Natural killer cell (primary cell): ENCODE measurements around the gene FAM156A. TPM values are rescaled to one million over a fixed set of nuclear protein-coding genes. Genes with fewer than 3 reads are reported as not detected.
"Not testable (repeated sequence)": the region's sequence is repeated elsewhere in the genome, so short reads cannot be mapped to it uniquely, and the experiment has no call there.

Experiments
- ATAC-seq, 3 donors: fragments of 150-1000 bp in 2 of 3; fragments of 200-7000 bp in 1 of 3; cut with Tn5 transposase; 1 replicate in 1 of 3; 2 replicates in 2 of 3; pipeline ENCODE4 v1.10.0; 2021; ENCODE audit warnings: mild to moderate bottlenecking in 2 of 3, moderate library complexity in 2 of 3
- DNase-seq, 2 donors: peaks; one replicate each; pipeline versions ENCODE4 v3.0.0 to v3.0.0-alpha.2; 2013 to 2021; ENCODE audit warnings: mixed read lengths in 1 of 2
- H3K27ac ChIP-seq: one replicate; pipeline ENCODE4 v1.5.1; 2013; ENCODE audit warnings: mild to moderate bottlenecking, low read length
- H3K27me3 ChIP-seq: one replicate; pipeline ENCODE4 v1.6.1; 2013; ENCODE audit warnings: low read length; ENCODE audit not compliant: control insufficient read depth, insufficient read depth
- H3K36me3 ChIP-seq: one replicate; pipeline ENCODE4 v1.6.1; 2013; ENCODE audit warnings: low read length; ENCODE audit not compliant: control insufficient read depth, insufficient read depth
- H3K4me1 ChIP-seq: one replicate; pipeline ENCODE4 v1.6.1; 2013; ENCODE audit warnings: low read length; ENCODE audit not compliant: control insufficient read depth, insufficient read depth
- H3K4me3 ChIP-seq: one replicate; pipeline ENCODE4 v1.5.1; 2013; ENCODE audit warnings: low read length
- H3K9me3 ChIP-seq: one replicate; pipeline ENCODE4 v1.6.1; 2013; ENCODE audit warnings: low read length; ENCODE audit not compliant: control insufficient read depth, insufficient read depth
- H3K27ac Mint-ChIP-seq, 2 donors: one replicate each; pipeline ENCODE4 v1.8.0; 2022; ENCODE audit warnings: mild to moderate bottlenecking in 2 of 2, mixed read lengths in 2 of 2, moderate library complexity in 1 of 2
- H3K27me3 Mint-ChIP-seq, 2 donors: one replicate each; pipeline ENCODE4 v1.8.0; 2022; ENCODE audit warnings: low read depth in 2 of 2, mixed read lengths in 2 of 2
- H3K36me3 Mint-ChIP-seq: one replicate; pipeline ENCODE4 v1.8.0; 2022; ENCODE audit warnings: mixed read lengths
- H3K4me1 Mint-ChIP-seq, 2 donors: one replicate each; pipeline ENCODE4 v1.8.0; 2022; ENCODE audit warnings: mixed read lengths in 2 of 2
- H3K4me3 Mint-ChIP-seq: one replicate; pipeline ENCODE4 v1.8.0; 2022; ENCODE audit warnings: mild to moderate bottlenecking, moderate library complexity, mixed read lengths
- H3K9me3 Mint-ChIP-seq, 2 donors: one replicate each; pipeline ENCODE4 v1.8.0; 2022; ENCODE audit warnings: mixed read lengths in 2 of 2
- WGBS: methylation state at CpG from one replicate; pipeline ENCODE4 v1.1.7; 2013; ENCODE audit warnings: missing lambda C conversion rate; ENCODE audit not compliant: insufficient coverage; 5-methylcytosine and 5-hydroxymethylcytosine counted together
- intact Hi-C: fragments of 100-400 bp; cut with micrococcal nuclease; formaldehyde crosslinking; loops from one replicate; pipeline ENCODE4 v1.14.2; 2022
- total RNA-seq, 4 donors: library from RNA; stranded (reverse); fragments of 120-200 nt in 1 of 4; gene quantifications; one replicate each; pipeline versions ENCODE4 v1.2.3 to v1.2.4, GENCODE V29; 2013 to 2022

Gene FAM156A
- total RNA-seq, 3 donors from 2014 or later (not counting 1 experiment from before 2014, with no cell fraction given), result 16.2 to 19.2 (median 18.7) TPM

DNA sequence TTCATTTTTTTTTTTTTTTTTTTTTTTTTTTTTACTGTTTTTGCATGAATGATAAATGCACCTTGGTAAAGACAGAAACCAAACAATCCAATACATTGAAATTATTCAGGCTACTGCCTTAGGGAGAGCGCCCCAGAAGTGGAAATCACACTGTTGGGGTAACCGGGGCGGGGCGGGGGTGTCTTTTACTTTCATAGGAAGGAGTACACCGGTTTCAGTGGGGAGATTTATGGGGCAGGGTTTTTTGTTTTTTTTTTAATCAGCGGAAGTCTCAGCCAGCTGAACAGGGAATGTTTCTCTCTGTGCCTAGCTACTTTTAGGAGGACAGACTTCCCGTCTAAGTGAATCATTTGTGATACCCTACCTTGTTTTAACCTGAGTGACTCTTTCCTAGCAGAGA is 643 bp upstream of the FAM156A start:
- H3K4me3 Mint-ChIP-seq, H3K9me3 ChIP-seq, H3K9me3 Mint-ChIP-seq, H3K36me3 Mint-ChIP-seq, H3K4me1 ChIP-seq, H3K36me3 ChIP-seq, H3K27ac ChIP-seq, H3K27ac Mint-ChIP-seq, H3K27me3 ChIP-seq, intact Hi-C loops, H3K4me1 Mint-ChIP-seq, H3K4me3 ChIP-seq, DNase-seq, H3K27me3 Mint-ChIP-seq: not testable (repeated sequence)
- ATAC-seq, result peak; percentile 3 to 6 (median 4)
- WGBS, result no CpG with 5 or more reads among the region's 7 CpGs

DNA sequence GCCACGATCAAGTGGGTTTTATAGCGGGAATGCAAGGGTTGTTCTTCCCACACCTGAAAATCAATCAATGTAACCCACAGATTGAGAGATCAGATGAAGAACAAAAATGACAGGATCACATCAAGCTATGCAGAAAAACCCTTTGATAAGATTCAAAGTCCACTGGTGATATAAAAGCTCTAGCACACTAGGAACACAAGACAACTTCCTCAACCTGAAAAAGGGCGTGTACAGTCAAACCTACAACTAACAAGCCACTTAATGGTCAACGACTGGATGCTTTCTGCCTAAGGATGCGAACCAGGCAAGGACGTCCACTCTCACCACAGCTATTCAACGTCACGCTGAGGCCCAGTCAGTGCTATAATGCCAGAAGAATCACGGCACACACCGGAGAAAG is 8.4 kb downstream of the FAM156A start:
- H3K9me3 ChIP-seq, H3K27me3 Mint-ChIP-seq, H3K4me3 Mint-ChIP-seq, H3K36me3 ChIP-seq, DNase-seq, H3K4me3 ChIP-seq, H3K4me1 ChIP-seq, H3K27ac ChIP-seq, H3K27ac Mint-ChIP-seq, H3K36me3 Mint-ChIP-seq, H3K27me3 ChIP-seq, H3K9me3 Mint-ChIP-seq, intact Hi-C loops, ATAC-seq, H3K4me1 Mint-ChIP-seq: not testable (repeated sequence)
- WGBS, result no CpG with 5 or more reads among the region's 10 CpGs

DNA sequence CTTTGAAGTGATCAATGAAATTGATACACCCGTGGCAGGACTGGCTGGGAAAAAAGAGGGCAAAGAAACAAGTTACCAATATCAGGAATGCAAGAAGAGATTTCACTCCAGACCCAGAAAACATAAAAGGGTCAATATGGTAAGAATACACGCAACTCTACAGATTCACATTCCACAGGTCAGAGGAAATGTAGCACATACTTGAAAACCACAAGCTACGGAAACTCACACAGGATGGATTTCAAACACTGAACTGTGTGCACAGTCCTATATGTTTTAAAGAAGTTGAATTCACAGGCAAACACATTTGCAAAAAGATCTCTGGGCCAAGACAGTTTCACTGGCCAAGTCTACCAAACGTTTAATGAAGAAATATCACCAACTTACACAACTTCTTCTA is 9.0 kb downstream of the FAM156A start:
- H3K4me1 Mint-ChIP-seq, H3K9me3 ChIP-seq, H3K27ac Mint-ChIP-seq, intact Hi-C loops, H3K4me3 ChIP-seq, DNase-seq, H3K36me3 ChIP-seq, H3K27me3 ChIP-seq, H3K36me3 Mint-ChIP-seq, H3K4me3 Mint-ChIP-seq, H3K9me3 Mint-ChIP-seq, ATAC-seq, H3K4me1 ChIP-seq, H3K27me3 Mint-ChIP-seq, H3K27ac ChIP-seq: not testable (repeated sequence)
- WGBS, result no CpG with 5 or more reads among the region's 4 CpGs

DNA sequence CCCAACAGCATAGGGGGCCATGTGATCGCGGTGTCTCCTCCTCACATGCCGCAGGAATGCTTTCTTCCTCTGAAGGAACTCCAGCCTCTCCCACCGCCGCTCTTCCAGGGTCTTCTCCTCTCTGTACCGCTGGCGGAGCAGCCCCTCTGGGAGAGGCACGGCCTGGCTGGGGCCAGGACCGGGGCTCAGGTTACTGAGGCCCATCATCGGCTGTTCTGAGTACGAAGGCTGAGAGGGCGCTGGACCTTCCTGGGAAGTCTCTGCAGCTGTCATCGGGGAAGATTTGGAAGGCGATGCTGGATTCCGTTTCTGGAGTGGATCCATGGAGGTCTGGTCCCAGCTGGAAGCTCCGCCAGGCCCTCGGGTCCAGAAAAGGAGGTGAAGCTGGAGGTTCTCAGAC is 10.1 kb downstream of the FAM156A start:
- H3K4me3 Mint-ChIP-seq, H3K4me1 Mint-ChIP-seq, H3K36me3 ChIP-seq, DNase-seq, H3K27ac Mint-ChIP-seq, H3K9me3 Mint-ChIP-seq, H3K36me3 Mint-ChIP-seq, H3K27me3 Mint-ChIP-seq, intact Hi-C loops, H3K4me3 ChIP-seq, H3K27ac ChIP-seq, ATAC-seq, H3K9me3 ChIP-seq, H3K4me1 ChIP-seq, H3K27me3 ChIP-seq: not testable (repeated sequence)
- no CpG with 5 or more reads among the region's 17 CpGs for WGBS

DNA sequence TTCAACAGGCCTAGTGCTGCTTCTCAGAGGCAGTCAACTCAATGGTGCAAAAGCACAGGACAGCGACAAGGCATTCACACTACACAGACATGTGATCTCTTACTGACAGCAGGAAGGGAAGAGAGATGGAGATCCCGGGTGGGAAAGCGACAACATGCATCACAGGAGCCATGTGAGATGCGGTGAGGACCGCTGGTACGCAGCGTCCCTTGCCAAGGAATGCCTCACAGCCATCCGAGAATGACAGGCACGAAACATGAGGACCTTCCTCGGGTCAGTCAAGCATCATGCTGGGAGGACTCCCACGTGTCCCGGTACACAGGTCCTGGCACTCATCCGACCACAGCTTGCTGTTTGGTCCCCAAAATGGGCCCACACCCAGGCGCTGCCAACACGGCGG is 10.8 kb downstream of the FAM156A start:
- H3K27me3 Mint-ChIP-seq, H3K27ac Mint-ChIP-seq, intact Hi-C loops, H3K36me3 ChIP-seq, H3K4me1 ChIP-seq, H3K9me3 Mint-ChIP-seq, H3K4me1 Mint-ChIP-seq, H3K9me3 ChIP-seq, H3K36me3 Mint-ChIP-seq, H3K27me3 ChIP-seq, DNase-seq, H3K27ac ChIP-seq, H3K4me3 Mint-ChIP-seq, ATAC-seq, H3K4me3 ChIP-seq: not testable (repeated sequence)
- WGBS, result no CpG with 5 or more reads among the region's 16 CpGs

DNA sequence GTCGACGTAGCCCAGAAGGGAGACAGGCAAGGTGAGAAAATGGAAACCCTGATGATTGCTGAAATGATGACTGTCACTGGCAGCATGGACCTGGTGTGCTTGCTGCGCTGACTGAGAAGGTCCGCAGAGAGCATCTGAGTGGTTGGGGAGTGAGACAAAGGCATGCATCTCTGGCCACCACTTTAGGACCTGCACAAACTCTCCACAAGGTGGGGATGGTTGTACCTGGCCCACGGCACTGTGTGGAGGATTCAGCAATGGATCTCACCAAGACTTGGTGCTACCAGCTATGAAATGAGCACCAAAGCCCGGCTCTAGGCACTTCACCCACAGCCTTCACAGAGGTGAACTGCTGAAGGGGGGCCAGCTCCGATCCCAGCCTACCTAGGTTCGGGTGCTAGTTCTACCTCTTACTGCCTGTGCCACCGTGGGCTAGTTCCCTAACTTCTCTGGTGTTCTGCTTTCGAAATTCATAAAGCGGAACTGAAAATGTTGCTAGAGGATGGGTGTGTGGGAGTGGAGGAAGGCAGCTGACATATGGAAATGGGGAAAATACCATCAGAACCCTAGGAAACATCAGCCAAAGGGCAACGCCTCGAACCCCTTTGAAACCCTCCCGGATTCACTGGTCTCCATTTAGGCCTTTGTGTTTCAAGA is 12.4 kb downstream of the FAM156A start:
- H3K4me1 Mint-ChIP-seq, H3K4me1 ChIP-seq, H3K27me3 ChIP-seq, H3K36me3 Mint-ChIP-seq, H3K4me3 ChIP-seq, ATAC-seq, H3K4me3 Mint-ChIP-seq, intact Hi-C loops, DNase-seq, H3K36me3 ChIP-seq, H3K27ac ChIP-seq, H3K27me3 Mint-ChIP-seq, H3K27ac Mint-ChIP-seq, H3K9me3 Mint-ChIP-seq, H3K9me3 ChIP-seq: not testable (repeated sequence)
- no CpG with 5 or more reads among the region's 14 CpGs for WGBS

DNA sequence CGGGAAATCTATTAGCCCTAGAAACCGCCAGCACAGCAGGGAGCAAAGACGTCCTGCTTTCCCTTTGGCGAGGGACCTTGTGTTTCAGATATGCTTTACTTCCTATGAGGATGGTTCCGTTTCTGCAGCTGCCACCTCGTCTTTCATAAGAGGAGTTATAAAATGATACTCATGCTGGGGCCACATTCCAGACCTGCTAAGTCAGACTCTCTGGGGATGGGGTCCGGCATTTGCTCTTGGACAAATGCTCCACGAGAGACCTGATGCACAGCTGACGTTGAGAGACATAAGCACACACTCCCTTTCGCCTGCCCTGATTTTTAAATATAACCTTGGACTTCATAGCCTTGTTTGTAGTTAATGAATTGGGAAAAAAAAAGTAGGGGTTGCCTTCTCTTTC is 16.6 kb downstream of the FAM156A start:
- ATAC-seq, H3K9me3 Mint-ChIP-seq, H3K27me3 Mint-ChIP-seq, DNase-seq, H3K27me3 ChIP-seq, H3K27ac ChIP-seq, H3K4me1 ChIP-seq, H3K4me3 Mint-ChIP-seq, H3K36me3 Mint-ChIP-seq, intact Hi-C loops, H3K4me1 Mint-ChIP-seq, H3K9me3 ChIP-seq, H3K4me3 ChIP-seq, H3K36me3 ChIP-seq, H3K27ac Mint-ChIP-seq: not testable (repeated sequence)
- WGBS, result no CpG with 5 or more reads among the region's 10 CpGs

DNA sequence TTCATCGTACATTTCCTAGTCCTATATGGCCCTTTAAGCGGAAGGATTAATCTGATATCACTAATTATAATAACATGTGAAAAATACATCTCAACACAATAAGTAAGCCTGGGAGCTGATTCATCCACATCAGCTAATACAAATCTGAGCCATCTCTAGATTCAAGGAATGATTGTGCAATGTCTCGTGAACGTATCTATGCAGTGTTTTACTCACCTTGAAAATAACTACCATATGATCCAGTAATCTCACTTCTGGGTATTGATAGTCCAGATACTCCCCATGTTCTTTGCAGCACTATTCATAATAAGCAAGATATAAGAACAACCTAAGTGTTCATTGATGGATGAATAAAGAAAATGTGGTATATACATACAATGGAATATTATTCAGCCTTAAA is 17.6 kb downstream of the FAM156A start:
- H3K27me3 ChIP-seq, H3K36me3 ChIP-seq, intact Hi-C loops, ATAC-seq, H3K4me1 ChIP-seq, H3K9me3 Mint-ChIP-seq, H3K27ac ChIP-seq, H3K4me1 Mint-ChIP-seq, H3K9me3 ChIP-seq, H3K36me3 Mint-ChIP-seq, H3K4me3 Mint-ChIP-seq, H3K27ac Mint-ChIP-seq, H3K27me3 Mint-ChIP-seq, H3K4me3 ChIP-seq, DNase-seq: not testable (repeated sequence)
- WGBS, result no CpG with 5 or more reads among the region's 4 CpGs
